WTC11 (cell line): Measurements from ENCODE around the gene CPT1B. TPM values are rescaled to one million over a fixed set of nuclear protein-coding genes. Genes with fewer than 3 reads are reported as not detected.

ENCODE experiments used
- ATAC-seq: fragments of 200-7000 bp; cut with Tn5 transposase; 2 replicates; pipeline ENCODE4 v1.10.0; 2021; ENCODE audit warnings: mild to moderate bottlenecking, moderate library complexity
- CTCF ChIA-PET: fragments of 300-600 bp; sonication (Branson Sonifier 250); formaldehyde crosslinking; loops from one replicate; lab custom pipeline; 2021; ENCODE audit warnings: antibody characterized with exemption; lab: Charles Lee
- POLR2A ChIA-PET: fragments of 350-600 bp; sonication (Branson Sonifier 250); formaldehyde crosslinking; loops from one replicate; lab custom pipeline; 2021; ENCODE audit warnings: antibody characterized with exemption; lab: Charles Lee
- DNase-seq: peaks from one replicate; pipeline ENCODE4 v3.0.0; 2021; ENCODE audit warnings: low spot score
- H3K27ac Mint-ChIP-seq: 2 replicates; pipeline ENCODE4 v1.8.0; 2021; ENCODE audit warnings: mixed read lengths
- H3K27me3 Mint-ChIP-seq: 2 replicates; pipeline ENCODE4 v1.8.0; 2021; ENCODE audit warnings: low read depth, mild to moderate bottlenecking, moderate library complexity, mixed read lengths
- H3K36me3 Mint-ChIP-seq: 2 replicates; pipeline ENCODE4 v1.8.0; 2021; ENCODE audit warnings: mixed read lengths
- H3K4me1 Mint-ChIP-seq: 2 replicates; pipeline ENCODE4 v1.8.0; 2022; ENCODE audit warnings: mixed read lengths
- H3K4me3 Mint-ChIP-seq: 2 replicates; pipeline ENCODE4 v1.8.0; 2021; ENCODE audit warnings: mild to moderate bottlenecking, moderate library complexity, mixed read lengths
- H3K9me3 Mint-ChIP-seq: 2 replicates; pipeline ENCODE4 v1.8.0; 2021; ENCODE audit warnings: mixed read lengths
- ATF1 ChIP-seq: sonication (generic); formaldehyde crosslinking; IDR thresholded peaks from 2 replicates; pipeline ENCODE4 v1.8.1; 2023; ENCODE audit warnings: mild to moderate bottlenecking, moderate library complexity, missing genetic modification reagents
- ATF3 ChIP-seq: sonication (generic); formaldehyde crosslinking; conservative IDR thresholded peaks from 2 replicates; pipeline ENCODE4 v1.8.1; 2022; ENCODE audit warnings: mild to moderate bottlenecking, missing genetic modification reagents
- CDX4 ChIP-seq: fragments of 250-450 bp; sonication (Bioruptor Pico); IDR thresholded peaks from 2 replicates; pipeline ENCODE4 v1.9.0; 2021; ENCODE audit warnings: moderate library complexity, mild to moderate bottlenecking, inconsistent platforms, borderline replicate concordance
- E2F4 ChIP-seq: sonication (generic); formaldehyde crosslinking; IDR thresholded peaks from 2 replicates; pipeline ENCODE4 v1.8.1; 2022; ENCODE audit warnings: low read depth, mild to moderate bottlenecking, moderate library complexity, missing genetic modification reagents, borderline replicate concordance
- GTF2I ChIP-seq: fragments of 250-450 bp; sonication (Bioruptor Pico); conservative IDR thresholded peaks from 2 replicates; pipeline ENCODE4 v1.4.0; 2021; ENCODE audit warnings: mild to moderate bottlenecking
- HMGA2 ChIP-seq: fragments of 250-450 bp; sonication (Bioruptor Pico); IDR thresholded peaks from 2 replicates; pipeline ENCODE4 v1.4.0; 2021; ENCODE audit warnings: mild to moderate bottlenecking, moderate library complexity
- IRF1 ChIP-seq: sonication (generic); formaldehyde crosslinking; IDR thresholded peaks from 2 replicates; pipeline ENCODE4 v1.8.0; 2023; ENCODE audit warnings: missing genetic modification reagents
- NFATC4 ChIP-seq: fragments of 250-450 bp; sonication (Bioruptor Pico); IDR thresholded peaks from 2 replicates; pipeline ENCODE4 v1.9.0; 2021; ENCODE audit warnings: mild to moderate bottlenecking
- RELA ChIP-seq: sonication (generic); formaldehyde crosslinking; IDR thresholded peaks from 2 replicates; pipeline ENCODE4 v1.8.1; 2022; ENCODE audit warnings: missing genetic modification reagents, mild to moderate bottlenecking, borderline replicate concordance
- RORB ChIP-seq: fragments of 250-450 bp; sonication (Bioruptor Pico); IDR thresholded peaks from 2 replicates; pipeline ENCODE4 v1.9.0; 2021; ENCODE audit warnings: mild to moderate bottlenecking
- SP1 ChIP-seq: sonication (generic); formaldehyde crosslinking; conservative IDR thresholded peaks from 2 replicates; pipeline ENCODE4 v1.8.1; 2022; ENCODE audit warnings: missing genetic modification reagents
- STAT6 ChIP-seq: sonication (generic); formaldehyde crosslinking; conservative IDR thresholded peaks from 2 replicates; pipeline ENCODE4 v1.8.1; 2023; ENCODE audit warnings: mild to moderate bottlenecking, low read depth, missing genetic modification reagents, moderate library complexity
- TEAD1 ChIP-seq: sonication (generic); formaldehyde crosslinking; IDR thresholded peaks from 2 replicates; pipeline ENCODE4 v1.8.0; 2022; ENCODE audit warnings: mild to moderate bottlenecking, missing genetic modification reagents
- USF2 ChIP-seq: sonication (generic); formaldehyde crosslinking; IDR thresholded peaks from 2 replicates; pipeline ENCODE4 v1.8.1; 2023; ENCODE audit warnings: mild to moderate bottlenecking, missing genetic modification reagents, moderate library complexity
- ZMAT4 ChIP-seq: fragments of 250-450 bp; sonication (Bioruptor Pico); IDR thresholded peaks from 2 replicates; pipeline ENCODE4 v1.9.0; 2021; ENCODE audit warnings: mild to moderate bottlenecking
- ZNF121 ChIP-seq: sonication (generic); formaldehyde crosslinking; IDR thresholded peaks from 2 replicates; pipeline ENCODE4 v1.8.0; 2023; ENCODE audit warnings: missing genetic modification reagents
- ZNF232 ChIP-seq: sonication (generic); formaldehyde crosslinking; IDR thresholded peaks from 2 replicates; pipeline ENCODE4 v1.8.0; 2022; ENCODE audit warnings: mild to moderate bottlenecking, missing genetic modification reagents
- ZNF281 ChIP-seq: sonication (generic); formaldehyde crosslinking; IDR thresholded peaks from 2 replicates; pipeline ENCODE4 v1.8.0; 2023; ENCODE audit warnings: mild to moderate bottlenecking, missing genetic modification reagents
- ZNF317 ChIP-seq: sonication (generic); formaldehyde crosslinking; IDR thresholded peaks from 2 replicates; pipeline ENCODE4 v1.8.1; 2023; ENCODE audit warnings: low read depth, mild to moderate bottlenecking, moderate library complexity, missing genetic modification reagents, borderline replicate concordance
- ZNF396 ChIP-seq: fragments of 250-450 bp; sonication (Bioruptor Pico); IDR thresholded peaks from 2 replicates; pipeline ENCODE4 v1.8.0; 2021; ENCODE audit warnings: mild to moderate bottlenecking, moderate library complexity, borderline replicate concordance
- ZNF416 ChIP-seq: fragments of 250-450 bp; sonication (Bioruptor Pico); IDR thresholded peaks from 2 replicates; pipeline ENCODE4 v1.9.0; 2021; ENCODE audit warnings: mild to moderate bottlenecking, inconsistent platforms
- ZSCAN18 ChIP-seq: fragments of 250-450 bp; sonication (Bioruptor Pico); IDR thresholded peaks from 2 replicates; pipeline ENCODE4 v2.1.2; 2022; ENCODE audit warnings: mild to moderate bottlenecking, moderate library complexity
- total RNA-seq: library from RNA; stranded (reverse); gene quantifications from 3 replicates; pipeline ENCODE4 v1.2.3, GENCODE V29; 2021

The CPT1B gene
- total RNA-seq, 1 experiment from 2014 or later: 33.7 TPM

- TF ChIP-seq USF2 (CRISPR knock-in tag) (no peak), ZNF317 (CRISPR knock-in tag) (no peak), RELA (0 out of 2 replicates have a peak, but pooled peaks have one; percentile 13), TEAD1 (0 out of 2 replicates have a peak, but pooled peaks have one; percentile 8), CDX4 (no peak), HMGA2 (CRISPR knock-in tag) (no peak), ZNF416 (CRISPR knock-in tag) (0 out of 2 replicates have a peak, but pooled peaks have one; percentile 59), NFATC4 (no peak), ZNF281 (CRISPR knock-in tag) (no peak), ATF1 (CRISPR knock-in tag) (no peak), ZSCAN18 (CRISPR knock-in tag) (no peak)
- TF ChIP-seq, all 79 proteins: peak for 16
Measured at GRCh38 chr22:50582493-50583293, 4.5 kb upstream of the CPT1B start, which contains the start of gene CHKB (continued).

- POLR2A ChIA-PET: interaction anchor here (1.0 to 1.4 kb wide), 2 partner anchors 20 to 74 kb away, joined by 4 to 6 read pairs; partner anchors contain the start of genes LMF2 and NCAPH2
- TF ChIP-seq IRF1 (no peak), SP1 (CRISPR knock-in tag) (no peak; the same call in 1 of the 2 replicates), ATF3 (CRISPR knock-in tag) (no peak), ZNF232 (CRISPR knock-in tag) (no peak), STAT6 (CRISPR knock-in tag) (no peak), E2F4 (CRISPR knock-in tag) (no peak), RORB (no peak), USF2 (CRISPR knock-in tag) (no peak), GTF2I (CRISPR knock-in tag) (peak; percentile 68; the same call in 1 of the 2 replicates), ZNF396 (no peak), ZNF121 (peak; percentile 96), ZMAT4 (CRISPR knock-in tag) (no peak), NFATC4 (no peak)
Measured at GRCh38 chr22:50581950-50582492, 3.8 kb upstream of the CPT1B start.

More at GRCh38 chr22:50581950-50582492, 3.8 kb upstream of the CPT1B start:
- Mint-ChIP-seq H3K4me3 (peak overlapping the region; percentile 97), H3K9me3 (no peaks in the 10 kb centered on the region), H3K27me3 (peaks cover 14% of the 10 kb centered on the region), H3K27ac (peak overlapping the region; percentile 41; the same call in 1 of the 2 replicates), H3K4me1 (peaks cover 9% of the 10 kb centered on the region), H3K36me3 (peaks cover 7% of the 10 kb centered on the region)
- CTCF ChIA-PET: interaction anchor here (1.0 to 1.7 kb wide), 10 partner anchors 19 to 193 kb away, joined by 3 to 11 read pairs (median 5); partner anchors contain the start of genes SCO2 and SYCE3
- ATAC-seq: no peak
- no peak for DNase-seq
